Measurements from ENCODE around the gene ARNT2.
"Not testable (repeated sequence)": the region's sequence is repeated elsewhere in the genome, so short reads cannot be mapped to it uniquely, and the experiment has no call there.

ARNT2 gene

GRCh38 chr15:80633221-80633620 lies 229.0 kb downstream of the ARNT2 start:
- no peak for DNase-seq

GRCh38 chr15:80635953-80636352 lies 231.8 kb downstream of the ARNT2 start:
- no peak for DNase-seq

GRCh38 chr15:80636675-80637074 lies 232.5 kb downstream of the ARNT2 start:
- no peak for DNase-seq

GRCh38 chr15:80637747-80638146 lies 233.6 kb downstream of the ARNT2 start:
- no peak for DNase-seq

GRCh38 chr15:80638553-80639167 lies 234.5 kb downstream of the ARNT2 start:
- DNase-seq, result no peak

- no peak for DNase-seq
Measured at GRCh38 chr15:80639168-80639555, 235.0 kb downstream of the ARNT2 start.

GRCh38 chr15:80640531-80641121 lies 236.4 kb downstream of the ARNT2 start:
- DNase-seq, result no peak

GRCh38 chr15:80641384-80641783 lies 237.2 kb downstream of the ARNT2 start:
- no peak for DNase-seq

GRCh38 chr15:80643431-80643951 lies 239.3 kb downstream of the ARNT2 start:
- no peak for DNase-seq

- DNase-seq, result no peak
Measured at GRCh38 chr15:80645494-80646065, 241.4 kb downstream of the ARNT2 start.

GRCh38 chr15:80647424-80647823 lies 243.2 kb downstream of the ARNT2 start:
- DNase-seq, result not testable (repeated sequence)

Data from islet precursor cell (in vitro differentiated cells).